ENCODE results near the gene ADGRL2.

GRCh38 chr1:81907575-81907974, 106.8 kb downstream of the ADGRL2 start:
- TF ChIP-seq USF2 (CRISPR knock-in tag; IDR thresholded peaks at IDR 0.05) (no peak), ELF2 (CRISPR knock-in tag; IDR thresholded peaks at IDR 0.05) (no peak), RB1 (IDR thresholded peaks at IDR 0.05; ENCODE audit: low read depth) (no peak), YY1 (IDR thresholded peaks at IDR 0.05; ENCODE audit: borderline replicate concordance in 1 of 3, control insufficient read depth in 1 of 3, extremely low read depth in 1 of 3, insufficient read depth in 3 of 3, insufficient read length in 1 of 3, insufficient replicate concordance in 2 of 3, low read depth in 1 of 3, low read length in 2 of 3) (no peak), KDM2B (CRISPR knock-in tag; IDR thresholded peaks at IDR 0.05) (no peak), EZH2 (IDR thresholded peaks at IDR 0.05; ENCODE audit: borderline replicate concordance, low read depth, low read length) (no peak), CTCF (IDR thresholded peaks at IDR 0.05 in 2 of 3, conservative IDR thresholded peaks at IDR 0.05 in 1 of 3; ENCODE audit: insufficient read depth in 2 of 3, low read depth in 1 of 3, low read length in 3 of 3) (no peak), MAX (CRISPR knock-in tag; IDR thresholded peaks at IDR 0.05) (no peak)
